ENCODE measurements around the gene ZFP3.
"Not testable (repeated sequence)": the region's sequence is repeated elsewhere in the genome, so short reads cannot be mapped to it uniquely, and the experiment has no call there.

ZFP3 gene

GRCh38 chr17:5122586-5123342, 44.5 kb downstream of the ZFP3 start:
- Histone ChIP-seq H3K4me1 (ENCODE audit: insufficient read depth, insufficient read length) (peaks cover 4% of the 10 kb centered on the region), H3K9me3 (ENCODE audit: insufficient read depth, low read length) (no peaks in the 10 kb centered on the region), H3K27me3 (ENCODE audit: insufficient read depth, insufficient read length) (peaks cover 9% of the 10 kb centered on the region), H3K4me3 (ENCODE audit: insufficient read length, low read depth) (peak overlapping the region; percentile 69), H3K36me3 (ENCODE audit: insufficient read depth, insufficient read length, low read length) (no peaks in the 10 kb centered on the region), H3K9ac (ENCODE audit: insufficient read length, low read depth) (peak overlapping the region; percentile 77)
- no peak for DNase-seq (ENCODE audit: low read depth, low spot score)
- TF ChIP-seq ZNF274 (IDR thresholded peaks at IDR 0.05; ENCODE audit: low read depth, low read length) (no peak), SUZ12 (IDR thresholded peaks at IDR 0.05; ENCODE audit: extremely low read depth, insufficient read depth, insufficient read length) (no peak), YY1 (IDR thresholded peaks at IDR 0.05; ENCODE audit: insufficient read depth, insufficient read length) (no peak)

- DNase-seq (ENCODE audit: low read depth, low spot score) = no peak
- Histone ChIP-seq H3K36me3 (ENCODE audit: insufficient read depth, insufficient read length, low read length) (no peaks in the 10 kb centered on the region), H3K9me3 (ENCODE audit: insufficient read depth, low read length) (no peaks in the 10 kb centered on the region), H3K4me3 (ENCODE audit: insufficient read length, low read depth) (no peak overlapping the region), H3K4me1 (ENCODE audit: insufficient read depth, insufficient read length) (peaks cover 4% of the 10 kb centered on the region), H3K9ac (ENCODE audit: insufficient read length, low read depth) (peak overlapping the region; percentile 50), H3K27me3 (ENCODE audit: insufficient read depth, insufficient read length) (peaks cover 9% of the 10 kb centered on the region)
- TF ChIP-seq SUZ12 (IDR thresholded peaks at IDR 0.05; ENCODE audit: extremely low read depth, insufficient read depth, insufficient read length) = no peak
- TF ChIP-seq ZNF274 (IDR thresholded peaks at IDR 0.05; ENCODE audit: low read depth, low read length) = no peak
- no peak for TF ChIP-seq YY1 (IDR thresholded peaks at IDR 0.05; ENCODE audit: insufficient read depth, insufficient read length)
Measured at GRCh38 chr17:5123343-5124124, 45.3 kb downstream of the ZFP3 start.

DNA sequence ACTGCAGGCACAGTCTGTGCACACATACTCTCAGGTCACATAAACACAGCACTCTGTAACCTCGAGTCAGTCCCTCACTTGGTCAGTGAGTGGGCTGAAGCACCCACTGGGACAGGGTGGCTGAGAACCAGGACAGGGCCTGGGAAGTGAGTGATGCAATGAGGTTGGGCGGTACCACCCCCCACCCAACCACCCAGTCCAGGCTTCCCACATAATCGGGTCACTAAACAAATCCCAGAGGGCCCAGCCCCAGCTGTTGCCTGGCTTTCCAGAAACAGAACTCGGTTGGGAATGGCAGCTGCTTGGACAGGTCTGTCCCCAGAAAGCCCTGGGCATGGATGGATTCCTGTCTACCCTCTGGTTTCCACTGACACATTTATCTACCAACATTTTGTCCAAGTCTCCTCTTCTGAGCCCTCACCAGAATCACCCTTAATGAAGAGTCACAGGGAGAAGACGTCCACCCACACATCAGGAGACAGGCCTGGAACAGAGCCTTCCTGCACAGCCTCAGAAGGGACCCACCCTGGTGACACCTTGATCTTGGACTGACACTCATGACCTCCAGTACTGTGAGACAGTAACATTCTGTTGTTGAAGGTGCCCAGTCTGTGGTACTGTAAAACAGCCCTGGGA, 46.0 kb downstream of the ZFP3 start:
- not testable (repeated sequence) for DNase-seq (ENCODE audit: low read depth, low spot score); H3K27me3 ChIP-seq (ENCODE audit: insufficient read depth, insufficient read length); H3K4me1 ChIP-seq (ENCODE audit: insufficient read depth, insufficient read length); H3K9ac ChIP-seq (ENCODE audit: insufficient read length, low read depth); H3K4me3 ChIP-seq (ENCODE audit: insufficient read length, low read depth); H3K9me3 ChIP-seq (ENCODE audit: insufficient read depth, low read length); H3K36me3 ChIP-seq (ENCODE audit: insufficient read depth, insufficient read length, low read length)

DNA sequence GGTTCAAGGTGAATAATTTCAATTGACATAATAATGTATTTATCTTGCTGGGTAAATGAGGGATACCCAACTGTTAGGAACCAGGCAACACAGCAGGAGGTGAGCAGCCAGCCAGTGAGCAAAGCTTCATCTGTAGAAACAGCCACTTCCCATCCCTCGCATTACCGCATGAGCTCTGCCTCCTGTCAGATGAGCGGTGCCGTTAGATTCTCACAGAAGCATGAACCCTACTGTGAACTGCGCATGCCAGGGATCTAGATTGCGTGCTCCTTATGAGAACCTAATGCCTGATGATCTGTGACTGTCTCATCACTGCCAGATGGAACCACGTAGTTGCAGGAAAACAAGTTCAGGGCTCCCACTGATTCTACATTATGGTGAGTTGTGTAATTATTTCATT, 46.6 kb downstream of the ZFP3 start:
- not testable (repeated sequence) for H3K36me3 ChIP-seq (ENCODE audit: insufficient read depth, insufficient read length, low read length); H3K9me3 ChIP-seq (ENCODE audit: insufficient read depth, low read length); H3K9ac ChIP-seq (ENCODE audit: insufficient read length, low read depth); H3K4me1 ChIP-seq (ENCODE audit: insufficient read depth, insufficient read length); H3K4me3 ChIP-seq (ENCODE audit: insufficient read length, low read depth); H3K27me3 ChIP-seq (ENCODE audit: insufficient read depth, insufficient read length); DNase-seq (ENCODE audit: low read depth, low spot score)

DNA sequence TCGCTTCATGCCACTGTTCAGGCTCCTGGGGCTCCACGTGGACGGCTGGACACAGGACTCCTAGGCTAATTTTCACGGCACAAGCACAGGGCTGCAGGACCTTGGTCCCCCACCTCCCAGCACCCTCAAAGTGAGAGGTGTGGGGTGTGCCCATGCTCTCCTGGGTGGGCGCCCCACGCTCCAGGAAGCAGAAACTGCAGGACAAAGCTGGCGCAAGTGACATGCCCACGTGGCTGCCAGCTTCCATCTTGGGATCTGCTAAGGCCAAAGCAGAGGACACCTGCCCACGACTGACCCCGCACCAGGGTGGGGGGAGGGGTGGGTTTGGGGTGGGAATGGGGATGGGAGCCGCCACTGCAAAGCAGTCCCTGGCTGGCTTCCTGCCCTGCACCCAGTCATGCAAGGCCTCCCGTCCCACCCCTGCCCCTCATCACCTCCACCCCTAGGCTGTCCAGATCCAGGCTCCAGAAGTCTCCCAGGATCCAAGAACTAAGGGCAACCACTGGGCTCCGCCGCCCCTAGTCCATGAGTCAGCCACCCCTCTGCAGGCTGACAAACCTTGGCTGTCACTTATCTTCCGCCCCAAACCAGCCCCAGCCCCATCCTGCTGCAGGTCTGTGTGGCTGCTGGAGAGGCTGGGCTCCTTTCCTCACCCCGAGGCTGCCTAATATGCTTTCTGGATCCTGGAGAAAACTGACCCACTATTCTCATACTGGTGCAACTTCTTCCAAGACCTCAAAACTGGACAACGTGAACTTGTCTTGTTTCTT, 48.6 kb downstream of the ZFP3 start:
- TF ChIP-seq ZNF274 (IDR thresholded peaks at IDR 0.05; ENCODE audit: low read depth, low read length) = no peak
- TF ChIP-seq SUZ12 (IDR thresholded peaks at IDR 0.05; ENCODE audit: extremely low read depth, insufficient read depth, insufficient read length) = no peak
- no peak for TF ChIP-seq YY1 (IDR thresholded peaks at IDR 0.05; ENCODE audit: insufficient read depth, insufficient read length)
- Histone ChIP-seq H3K9ac (ENCODE audit: insufficient read length, low read depth) (no peak overlapping the region), H3K4me3 (ENCODE audit: insufficient read length, low read depth) (no peak overlapping the region), H3K27me3 (ENCODE audit: insufficient read depth, insufficient read length) (peaks cover 9% of the 10 kb centered on the region), H3K9me3 (ENCODE audit: insufficient read depth, low read length) (no peaks in the 10 kb centered on the region), H3K4me1 (ENCODE audit: insufficient read depth, insufficient read length) (peaks cover 4% of the 10 kb centered on the region), H3K36me3 (ENCODE audit: insufficient read depth, insufficient read length, low read length) (no peaks in the 10 kb centered on the region)
- no peak for DNase-seq (ENCODE audit: low read depth, low spot score)

DNA sequence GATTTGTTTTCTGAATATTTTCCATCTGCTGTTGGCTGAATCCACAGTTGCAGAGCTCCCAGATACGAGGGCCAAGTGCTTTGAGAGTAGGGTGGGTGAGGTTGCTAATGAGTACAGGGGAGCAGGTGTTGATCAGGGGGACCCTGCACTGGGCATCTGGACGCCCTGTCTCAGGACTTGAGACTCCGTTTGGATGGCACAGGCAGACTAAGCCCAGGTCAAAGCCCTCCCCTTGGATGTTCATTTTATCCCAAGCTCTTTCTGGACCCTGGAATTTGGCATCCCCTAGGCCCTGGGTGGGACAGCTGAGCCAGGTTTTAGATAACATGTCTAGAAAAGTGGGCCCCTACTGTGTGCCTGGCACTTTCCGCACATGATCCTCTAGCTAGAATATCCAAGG, 49.6 kb downstream of the ZFP3 start:
- H3K27me3 ChIP-seq (ENCODE audit: insufficient read depth, insufficient read length) = no peaks in the 10 kb centered on the region
- no peak overlapping the region for H3K9ac ChIP-seq (ENCODE audit: insufficient read length, low read depth)
- H3K36me3 ChIP-seq (ENCODE audit: insufficient read depth, insufficient read length, low read length) = no peaks in the 10 kb centered on the region
- no peaks in the 10 kb centered on the region for H3K9me3 ChIP-seq (ENCODE audit: insufficient read depth, low read length)
- no peak overlapping the region for H3K4me3 ChIP-seq (ENCODE audit: insufficient read length, low read depth)
- H3K4me1 ChIP-seq (ENCODE audit: insufficient read depth, insufficient read length) = peaks cover 2% of the 10 kb centered on the region
- no peak for TF ChIP-seq YY1 (IDR thresholded peaks at IDR 0.05; ENCODE audit: insufficient read depth, insufficient read length)
- no peak for TF ChIP-seq ZNF274 (IDR thresholded peaks at IDR 0.05; ENCODE audit: low read depth, low read length)
- no peak for TF ChIP-seq SUZ12 (IDR thresholded peaks at IDR 0.05; ENCODE audit: extremely low read depth, insufficient read depth, insufficient read length)
- no peak for DNase-seq (ENCODE audit: low read depth, low spot score)

- not testable (repeated sequence) for H3K9ac ChIP-seq (ENCODE audit: insufficient read length, low read depth); H3K36me3 ChIP-seq (ENCODE audit: insufficient read depth, insufficient read length, low read length); H3K9me3 ChIP-seq (ENCODE audit: insufficient read depth, low read length); H3K4me3 ChIP-seq (ENCODE audit: insufficient read length, low read depth); DNase-seq (ENCODE audit: low read depth, low spot score); H3K4me1 ChIP-seq (ENCODE audit: insufficient read depth, insufficient read length); H3K27me3 ChIP-seq (ENCODE audit: insufficient read depth, insufficient read length)
Measured at GRCh38 chr17:5128387-5128786, 50.1 kb downstream of the ZFP3 start.
